ENCODE measurements around the gene TESK2.

TESK2 gene

DNA sequence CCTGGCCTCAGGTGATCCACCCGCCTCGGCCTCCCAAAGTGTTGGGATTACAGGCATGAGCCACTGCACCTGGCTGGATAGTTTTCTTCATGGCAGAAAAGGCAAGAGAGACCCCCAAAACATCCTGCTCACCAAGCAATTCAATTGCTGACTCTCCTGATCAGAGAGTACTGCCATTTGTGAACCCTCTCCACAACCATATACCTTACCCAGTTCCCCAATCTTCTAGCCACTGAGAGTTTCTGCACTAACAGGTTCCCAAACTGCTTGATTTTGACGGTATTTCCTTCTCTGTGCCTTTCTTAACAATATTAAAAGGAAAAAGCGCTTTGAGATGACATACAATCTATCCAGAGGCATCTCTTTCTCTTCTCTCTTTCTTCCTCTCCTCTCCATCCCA is 110.8 kb downstream of the TESK2 start:
- no peak for TF ChIP-seq EZH2phosphoT487 (IDR thresholded peaks at IDR 0.05; ENCODE audit: borderline replicate concordance)
- TF ChIP-seq, protein P1, sequence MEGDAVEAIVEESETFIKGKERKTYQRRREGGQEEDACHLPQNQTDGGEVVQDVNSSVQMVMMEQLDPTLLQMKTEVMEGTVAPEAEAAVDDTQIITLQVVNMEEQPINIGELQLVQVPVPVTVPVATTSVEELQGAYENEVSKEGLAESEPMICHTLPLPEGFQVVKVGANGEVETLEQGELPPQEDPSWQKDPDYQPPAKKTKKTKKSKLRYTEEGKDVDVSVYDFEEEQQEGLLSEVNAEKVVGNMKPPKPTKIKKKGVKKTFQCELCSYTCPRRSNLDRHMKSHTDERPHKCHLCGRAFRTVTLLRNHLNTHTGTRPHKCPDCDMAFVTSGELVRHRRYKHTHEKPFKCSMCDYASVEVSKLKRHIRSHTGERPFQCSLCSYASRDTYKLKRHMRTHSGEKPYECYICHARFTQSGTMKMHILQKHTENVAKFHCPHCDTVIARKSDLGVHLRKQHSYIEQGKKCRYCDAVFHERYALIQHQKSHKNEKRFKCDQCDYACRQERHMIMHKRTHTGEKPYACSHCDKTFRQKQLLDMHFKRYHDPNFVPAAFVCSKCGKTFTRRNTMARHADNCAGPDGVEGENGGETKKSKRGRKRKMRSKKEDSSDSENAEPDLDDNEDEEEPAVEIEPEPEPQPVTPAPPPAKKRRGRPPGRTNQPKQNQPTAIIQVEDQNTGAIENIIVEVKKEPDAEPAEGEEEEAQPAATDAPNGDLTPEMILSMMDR (conservative IDR thresholded peaks at IDR 0.05; ENCODE audit: low read length), result no peak
- Histone ChIP-seq H2AFZ (ENCODE audit: low read length) (no peak overlapping the region), H3K27me3 (ENCODE audit: insufficient read depth, low read length, poor library complexity, severe bottlenecking) (no peaks in the 10 kb centered on the region), H3K9me2 (replicated peaks; ENCODE audit: low read depth, low read length) (no peaks in the 10 kb centered on the region), H3K9me3 (ENCODE audit: insufficient read depth, low read depth, low read length) (no peaks in the 10 kb centered on the region), H3K9ac (ENCODE audit: low read depth, low read length, poor library complexity, severe bottlenecking) (no peak overlapping the region), H3K4me2 (ENCODE audit: low read depth, low read length, poor library complexity, severe bottlenecking) (no peak overlapping the region), H4K20me1 (ENCODE audit: insufficient read depth, low read length, poor library complexity, severe bottlenecking) (no peaks in the 10 kb centered on the region), H3K4me3 (ENCODE audit: low read length, poor library complexity, severe bottlenecking) (no peak overlapping the region), H3F3A (ENCODE audit: low read depth) (0 out of 2 replicates have a peak, but pooled peaks cover 3% of the 10 kb centered on the region), H3K79me2 (ENCODE audit: insufficient read depth, low read length) (no peaks in the 10 kb centered on the region), H3K36me3 (ENCODE audit: insufficient read depth, low read length) (no peaks in the 10 kb centered on the region), H3K4me1 (ENCODE audit: insufficient read depth, low read length, poor library complexity, severe bottlenecking) (no peaks in the 10 kb centered on the region)

DNA sequence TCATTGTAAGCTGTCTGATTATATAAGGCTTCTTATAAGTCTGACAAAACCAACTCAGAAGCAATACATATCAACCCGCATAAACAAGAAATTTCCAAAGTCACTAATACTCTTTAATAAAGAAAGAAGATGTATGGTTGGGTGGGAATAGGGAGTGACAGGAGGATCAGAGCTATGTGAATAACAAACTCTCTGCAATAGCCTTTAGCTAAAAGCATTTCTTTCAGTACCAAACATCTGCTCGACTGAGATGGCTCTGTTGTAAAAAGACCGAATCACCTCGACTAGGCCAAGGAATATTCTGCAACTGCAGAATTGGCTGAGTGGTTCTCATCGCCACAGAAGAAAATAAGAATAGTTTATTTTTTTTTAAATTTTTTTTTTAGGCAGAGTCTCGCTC is 111.4 kb downstream of the TESK2 start:
- no peaks in the 10 kb centered on the region for H3K4me1 ChIP-seq (ENCODE audit: insufficient read depth, low read length, poor library complexity, severe bottlenecking)

DNA sequence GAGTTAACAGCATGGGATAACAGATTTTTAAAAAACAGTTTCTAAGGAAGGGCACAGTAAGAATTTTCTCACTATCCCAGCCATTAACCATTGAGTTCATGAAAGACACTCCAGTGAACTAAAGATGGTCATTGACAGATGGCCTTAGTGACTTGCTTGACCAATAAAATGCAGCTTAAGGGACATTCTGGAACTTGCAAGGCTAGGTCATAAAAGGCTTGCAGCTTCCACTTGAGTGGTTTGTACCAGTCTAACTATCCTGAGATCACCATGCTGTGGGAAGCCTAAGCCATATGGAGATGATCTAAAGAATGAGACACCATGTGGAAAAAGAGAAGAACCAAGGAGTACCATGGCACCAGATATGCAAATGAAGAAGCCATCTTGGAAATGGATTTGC is 112.8 kb downstream of the TESK2 start:
- H3K4me3 ChIP-seq (ENCODE audit: low read length, poor library complexity, severe bottlenecking), result no peak overlapping the region
- no peaks in the 10 kb centered on the region for H3K79me2 ChIP-seq (ENCODE audit: insufficient read depth, low read length)
- no peaks in the 10 kb centered on the region for H3K36me3 ChIP-seq (ENCODE audit: insufficient read depth, low read length)
- no peak overlapping the region for H2AFZ ChIP-seq (ENCODE audit: low read length)
- H3K9me3 ChIP-seq (ENCODE audit: insufficient read depth, low read depth, low read length), result no peaks in the 10 kb centered on the region
- H3F3A ChIP-seq (ENCODE audit: low read depth), result no peaks in the 10 kb centered on the region
- no peaks in the 10 kb centered on the region for H3K9me2 ChIP-seq (replicated peaks; ENCODE audit: low read depth, low read length)
- peaks cover 3% of the 10 kb centered on the region for H3K4me1 ChIP-seq (ENCODE audit: insufficient read depth, low read length, poor library complexity, severe bottlenecking)
- no peaks in the 10 kb centered on the region for H4K20me1 ChIP-seq (ENCODE audit: insufficient read depth, low read length, poor library complexity, severe bottlenecking)
- TF ChIP-seq, protein P1 (conservative IDR thresholded peaks at IDR 0.05; ENCODE audit: low read length), result no peak
- TF ChIP-seq EZH2phosphoT487 (IDR thresholded peaks at IDR 0.05; ENCODE audit: borderline replicate concordance), result no peak
- H3K9ac ChIP-seq (ENCODE audit: low read depth, low read length, poor library complexity, severe bottlenecking), result no peak overlapping the region
- no peak overlapping the region for H3K4me2 ChIP-seq (ENCODE audit: low read depth, low read length, poor library complexity, severe bottlenecking)
- no peaks in the 10 kb centered on the region for H3K27me3 ChIP-seq (ENCODE audit: insufficient read depth, low read length, poor library complexity, severe bottlenecking)

More for the DNA sequence above, 111.4 kb downstream of the TESK2 start:
- H3K27me3 ChIP-seq (ENCODE audit: insufficient read depth, low read length, poor library complexity, severe bottlenecking), result no peaks in the 10 kb centered on the region
- H3K4me3 ChIP-seq (ENCODE audit: low read length, poor library complexity, severe bottlenecking), result no peak overlapping the region
- H3K36me3 ChIP-seq (ENCODE audit: insufficient read depth, low read length), result no peaks in the 10 kb centered on the region
- H4K20me1 ChIP-seq (ENCODE audit: insufficient read depth, low read length, poor library complexity, severe bottlenecking), result no peaks in the 10 kb centered on the region
- H3K9me2 ChIP-seq (replicated peaks; ENCODE audit: low read depth, low read length), result no peaks in the 10 kb centered on the region
- no peak overlapping the region for H2AFZ ChIP-seq (ENCODE audit: low read length)
- no peak overlapping the region for H3K4me2 ChIP-seq (ENCODE audit: low read depth, low read length, poor library complexity, severe bottlenecking)
- H3K79me2 ChIP-seq (ENCODE audit: insufficient read depth, low read length), result no peaks in the 10 kb centered on the region
- TF ChIP-seq, protein P1 (conservative IDR thresholded peaks at IDR 0.05; ENCODE audit: low read length), result no peak
- TF ChIP-seq EZH2phosphoT487 (IDR thresholded peaks at IDR 0.05; ENCODE audit: borderline replicate concordance), result no peak
- H3K9me3 ChIP-seq (ENCODE audit: insufficient read depth, low read depth, low read length), result no peaks in the 10 kb centered on the region
- H3F3A ChIP-seq (ENCODE audit: low read depth), result 0 out of 2 replicates have a peak, but pooled peaks cover 3% of the 10 kb centered on the region
- H3K9ac ChIP-seq (ENCODE audit: low read depth, low read length, poor library complexity, severe bottlenecking), result no peak overlapping the region
